IMR-90 (cell line): ENCODE measurements around the gene NOP9.

ENCODE experiments used
- BHLHE40 ChIP-seq: fragments of 150-350 bp; IDR thresholded peaks from 2 replicates; pipeline ENCODE4 v1.6.1; 2016; ENCODE audit warnings: mild to moderate bottlenecking, low read depth, low read length
- TF ChIP-seq, protein P1 (sequence below): conservative IDR thresholded peaks from 2 replicates; pipeline ENCODE4 v1.5.1; 2012; ENCODE audit warnings: mild to moderate bottlenecking, low read depth, low read length, improper control_type of control experiment

- TF ChIP-seq, protein P1, sequence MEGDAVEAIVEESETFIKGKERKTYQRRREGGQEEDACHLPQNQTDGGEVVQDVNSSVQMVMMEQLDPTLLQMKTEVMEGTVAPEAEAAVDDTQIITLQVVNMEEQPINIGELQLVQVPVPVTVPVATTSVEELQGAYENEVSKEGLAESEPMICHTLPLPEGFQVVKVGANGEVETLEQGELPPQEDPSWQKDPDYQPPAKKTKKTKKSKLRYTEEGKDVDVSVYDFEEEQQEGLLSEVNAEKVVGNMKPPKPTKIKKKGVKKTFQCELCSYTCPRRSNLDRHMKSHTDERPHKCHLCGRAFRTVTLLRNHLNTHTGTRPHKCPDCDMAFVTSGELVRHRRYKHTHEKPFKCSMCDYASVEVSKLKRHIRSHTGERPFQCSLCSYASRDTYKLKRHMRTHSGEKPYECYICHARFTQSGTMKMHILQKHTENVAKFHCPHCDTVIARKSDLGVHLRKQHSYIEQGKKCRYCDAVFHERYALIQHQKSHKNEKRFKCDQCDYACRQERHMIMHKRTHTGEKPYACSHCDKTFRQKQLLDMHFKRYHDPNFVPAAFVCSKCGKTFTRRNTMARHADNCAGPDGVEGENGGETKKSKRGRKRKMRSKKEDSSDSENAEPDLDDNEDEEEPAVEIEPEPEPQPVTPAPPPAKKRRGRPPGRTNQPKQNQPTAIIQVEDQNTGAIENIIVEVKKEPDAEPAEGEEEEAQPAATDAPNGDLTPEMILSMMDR = no peak
- TF ChIP-seq BHLHE40 = no peak
Observed at GRCh38 chr14:24300326-24300980, 803 bp downstream of the NOP9 start.
